GM12891 (cell line): ENCODE measurements around the gene IQSEC3.
"Not testable (repeated sequence)": the region's sequence is repeated elsewhere in the genome, so short reads cannot be mapped to it uniquely, and the experiment has no call there.

Experiments used
- POLR2A ChIP-seq: IDR thresholded peaks from 2 replicates; pipeline ENCODE4 v1.6.1; 2011; ENCODE audit warnings: low read depth, low read length, control low read depth
- POLR2AphosphoS5 ChIP-seq: IDR thresholded peaks from 2 replicates; pipeline ENCODE4 v1.6.1; 2011; ENCODE audit warnings: low read depth, low read length, control low read depth
- POU2F2 ChIP-seq: IDR thresholded peaks from 2 replicates; pipeline ENCODE4 v1.6.1; 2011; ENCODE audit warnings: low read depth, mild to moderate bottlenecking, control low read depth, low read length, moderate library complexity
- TAF1 ChIP-seq: IDR thresholded peaks from 2 replicates; pipeline ENCODE4 v1.6.1; 2011; ENCODE audit warnings: low read depth, low read length, control low read depth

GRCh38 chr12:76102-76501 is 9.5 kb downstream of the IQSEC3 start:
- not testable (repeated sequence) for TF ChIP-seq TAF1, POLR2A, POLR2AphosphoS5, POU2F2
